ENCODE measurements around the gene BTRC.
"Not testable (repeated sequence)": the region's sequence is repeated elsewhere in the genome, so short reads cannot be mapped to it uniquely, and the experiment has no call there.

Gene BTRC

DNA sequence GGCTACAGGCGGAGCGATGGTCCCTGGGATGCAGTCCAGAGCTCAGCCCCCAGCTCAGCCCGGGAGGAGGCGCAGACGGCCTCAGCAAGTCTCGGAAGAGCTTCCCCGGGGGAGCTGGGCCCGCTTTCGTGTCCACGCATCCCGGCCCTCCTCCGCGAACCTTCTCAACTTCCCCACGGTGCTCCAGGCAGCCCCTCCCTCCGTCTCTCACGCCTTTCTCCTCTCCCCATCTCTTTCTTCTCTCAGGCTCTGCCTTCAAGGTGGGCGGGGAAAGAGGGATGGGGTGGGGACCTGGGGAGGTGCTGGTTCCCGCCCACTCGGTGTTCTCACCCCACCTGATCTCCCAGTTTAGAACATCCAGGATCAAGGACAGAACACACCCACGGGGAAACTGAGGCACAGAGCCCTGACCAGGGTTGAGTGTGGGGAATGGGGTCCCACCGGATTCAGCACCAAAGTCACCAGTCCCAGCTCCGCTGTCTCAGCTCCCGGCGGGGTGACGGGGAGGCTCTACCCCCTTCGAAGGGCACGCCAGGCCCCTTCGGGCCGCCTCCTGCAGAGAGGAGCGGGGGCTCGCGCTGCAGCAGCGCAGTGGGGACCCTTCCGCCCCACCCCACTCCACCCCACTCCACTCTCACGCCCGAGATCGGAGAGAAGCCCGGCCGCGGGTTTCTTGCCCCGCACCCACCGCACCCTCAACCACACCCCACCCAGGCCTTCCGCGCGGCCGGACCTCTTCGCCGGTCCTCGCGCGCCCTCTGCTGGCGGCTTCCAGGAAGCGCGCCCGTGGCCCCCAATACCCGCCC is 215.9 kb downstream of the BTRC start:
- DNase-seq, result peak; percentile 85

- no peak for DNase-seq
Measured at GRCh38 chr10:101570428-101571270, 216.7 kb downstream of the BTRC start.

GRCh38 chr10:101571271-101571925 is 217.4 kb downstream of the BTRC start:
- DNase-seq, result no peak

- DNase-seq, result no peak
Measured at GRCh38 chr10:101572126-101572525, 218.2 kb downstream of the BTRC start.

GRCh38 chr10:101572785-101573184 is 218.8 kb downstream of the BTRC start:
- no peak for DNase-seq

GRCh38 chr10:101573885-101574753 is 220.2 kb downstream of the BTRC start:
- DNase-seq, result no peak

DNA sequence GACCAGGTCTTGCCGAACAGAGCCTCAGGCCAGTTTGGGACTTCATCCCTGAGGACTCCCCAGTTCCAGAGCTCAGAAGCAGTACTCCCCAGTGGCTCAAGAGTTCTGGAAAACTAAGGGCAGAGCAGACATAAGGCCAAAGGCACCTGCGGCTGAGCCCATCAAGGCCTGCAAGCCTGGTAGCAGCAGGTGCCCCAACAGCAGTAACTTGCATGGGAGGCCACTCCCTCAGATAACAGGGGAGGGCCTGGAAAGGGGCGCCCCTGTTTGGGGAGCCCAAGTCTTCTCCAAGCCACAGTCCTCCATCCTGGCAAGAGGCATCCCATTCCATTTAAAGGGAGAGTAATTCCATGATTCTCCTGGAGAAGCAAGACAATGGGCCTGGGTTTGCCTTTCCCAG is 221.1 kb downstream of the BTRC start:
- no peak for DNase-seq

GRCh38 chr10:101575580-101576210 is 221.7 kb downstream of the BTRC start:
- no peak for DNase-seq

- DNase-seq, result no peak
Measured at GRCh38 chr10:101576211-101576863, 222.4 kb downstream of the BTRC start.

DNA sequence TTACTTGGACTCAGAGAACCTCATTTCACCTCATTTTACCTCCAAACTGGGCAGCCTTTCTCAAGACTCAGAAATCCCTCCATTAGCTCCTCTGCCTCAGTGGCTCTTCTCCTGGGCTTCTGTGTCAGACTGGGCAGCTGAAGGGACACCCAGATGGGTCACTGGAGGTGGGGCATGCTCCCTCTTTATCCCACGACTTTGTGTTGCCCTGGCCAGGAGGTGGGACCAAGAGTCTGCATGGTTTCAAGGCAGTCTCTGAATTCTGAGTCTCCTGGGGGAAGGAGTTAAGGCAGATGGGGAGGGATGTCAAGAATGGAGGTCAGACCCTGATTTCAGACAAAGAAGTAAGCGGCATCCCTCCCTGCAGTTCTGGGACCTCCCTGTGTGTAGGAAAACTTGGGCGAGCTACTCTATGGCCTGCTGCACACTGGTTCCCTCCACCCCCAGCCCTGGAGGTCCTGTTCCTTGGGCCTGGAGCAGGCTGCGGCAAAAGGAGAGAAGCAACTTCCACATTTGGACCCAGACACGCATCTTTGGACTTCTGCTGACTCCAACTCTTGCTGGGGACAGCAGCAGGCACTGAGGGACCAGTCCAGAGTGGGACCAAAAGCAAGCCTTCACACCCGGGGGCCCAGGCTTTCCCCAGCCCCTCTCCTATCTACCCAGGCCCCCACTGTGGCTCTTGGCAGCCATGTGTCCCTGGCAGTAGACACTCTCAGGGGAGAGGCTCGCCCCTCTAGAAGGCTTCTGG is 223.3 kb downstream of the BTRC start:
- DNase-seq, result no peak

- DNase-seq, result no peak
Measured at GRCh38 chr10:101578192-101578591, 224.2 kb downstream of the BTRC start.

DNA sequence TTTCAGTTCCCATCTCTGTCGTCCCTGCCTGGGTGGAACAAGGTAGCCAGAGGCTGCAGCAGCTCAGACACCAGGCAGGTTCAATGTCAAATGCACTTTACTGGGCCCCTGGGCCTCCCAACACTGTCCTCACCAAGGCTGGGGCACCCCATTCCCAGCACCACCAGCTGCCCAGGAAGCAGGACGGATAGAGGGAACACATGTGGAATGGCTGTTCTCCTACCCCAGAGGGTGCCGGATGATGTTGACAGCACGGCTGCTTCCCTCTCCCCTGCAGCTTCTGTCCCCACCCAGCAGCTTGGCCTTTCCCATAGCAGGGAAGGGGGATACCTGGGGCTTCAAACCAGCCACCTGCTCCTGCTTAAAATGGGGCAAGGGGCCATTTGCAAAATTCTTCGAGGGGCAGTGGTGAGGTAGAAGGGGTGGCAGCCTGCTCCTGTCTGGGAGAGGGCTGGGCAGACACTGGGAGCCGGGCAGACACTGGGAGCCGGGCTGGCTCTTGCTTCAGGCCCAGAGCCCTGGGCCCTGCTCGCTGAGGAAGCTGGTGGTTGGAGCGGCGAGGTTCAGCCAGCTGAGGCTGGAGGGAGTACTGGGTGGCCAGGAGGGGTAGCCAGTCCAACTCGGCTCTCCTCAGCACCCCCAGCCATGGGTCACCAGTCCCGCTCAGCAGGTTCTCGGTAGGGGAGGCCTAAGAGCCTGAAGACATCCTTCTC is 225.0 kb downstream of the BTRC start:
- no peak for DNase-seq

DNA sequence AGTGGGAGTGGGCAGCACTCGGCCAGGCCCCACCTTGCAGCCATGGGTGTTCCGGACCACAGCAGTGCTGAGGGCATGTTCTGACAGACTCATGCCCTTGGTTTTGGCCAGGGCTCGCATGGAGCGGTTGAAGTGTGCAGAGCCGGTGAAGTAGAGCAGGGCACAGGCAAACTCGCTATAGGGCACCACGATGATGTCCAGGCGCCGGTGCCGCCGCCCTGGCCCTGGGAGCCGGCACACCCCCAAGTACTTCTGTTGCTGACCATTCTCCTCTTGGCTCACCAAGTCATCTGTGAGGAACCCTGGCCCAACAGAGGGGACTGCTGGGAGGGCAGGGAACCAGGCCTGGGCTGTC is 225.5 kb downstream of the BTRC start:
- DNase-seq, result no peak

GRCh38 chr10:101580486-101581399 is 226.8 kb downstream of the BTRC start:
- DNase-seq, result no peak

- no peak for DNase-seq
Measured at GRCh38 chr10:101585841-101586240, 231.9 kb downstream of the BTRC start.

DNA sequence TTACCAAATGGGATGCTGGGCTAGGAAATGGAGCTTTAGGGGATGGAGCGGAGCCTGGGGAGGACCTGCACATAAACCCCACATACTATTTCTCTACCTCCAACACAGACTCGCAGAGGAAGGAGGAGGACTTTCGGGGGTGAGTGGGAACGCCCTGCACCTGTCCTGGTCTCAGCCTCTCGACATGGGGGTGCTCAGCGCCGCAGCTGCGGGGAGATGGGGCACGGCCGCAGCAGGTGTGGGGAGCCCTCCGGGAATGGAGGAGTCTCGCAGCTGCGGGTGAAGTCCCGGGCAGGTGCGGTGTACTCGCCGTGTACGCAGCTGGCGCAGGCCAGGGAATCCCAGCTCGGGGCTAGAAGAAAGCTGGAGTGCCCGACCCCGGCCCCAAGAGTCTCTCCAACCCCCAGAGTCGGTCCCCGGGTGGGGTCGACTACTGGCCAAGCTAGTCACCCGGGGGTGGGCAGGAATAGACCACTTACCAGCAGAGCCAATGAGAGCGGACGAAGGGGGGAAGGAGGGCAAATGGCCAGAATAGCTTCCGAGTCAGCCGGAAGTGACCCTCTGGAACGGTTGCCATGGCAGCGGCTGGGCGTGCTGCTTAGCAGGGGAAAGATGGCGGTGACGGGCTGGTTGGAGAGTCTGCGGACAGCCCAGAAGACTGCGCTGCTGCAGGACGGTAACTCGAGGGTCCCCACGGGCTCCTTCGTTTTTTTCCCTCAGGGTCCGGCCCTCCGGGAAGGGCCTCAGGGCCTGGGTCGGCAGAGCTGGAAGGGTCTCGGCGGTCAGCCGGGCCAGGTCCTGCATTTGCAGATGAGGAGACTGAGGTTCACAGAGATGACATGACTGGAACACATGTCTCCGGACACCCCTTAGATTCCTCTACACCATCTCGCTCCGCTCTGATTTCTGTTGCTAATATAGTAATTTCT is 234.0 kb downstream of the BTRC start, which contains the start of the genes DPCD and POLL:
TSS of gene DPCD (plus strand) at position 597 of the 929 bp plus-strand sequence. CDS start at position 613, 16 bp downstream.
TSS of gene POLL (minus strand) at position 533 of the 929 bp plus-strand sequence. CDS start 897 bp downstream, outside the sequence.
- DNase-seq, result peak; percentile 92

DNA sequence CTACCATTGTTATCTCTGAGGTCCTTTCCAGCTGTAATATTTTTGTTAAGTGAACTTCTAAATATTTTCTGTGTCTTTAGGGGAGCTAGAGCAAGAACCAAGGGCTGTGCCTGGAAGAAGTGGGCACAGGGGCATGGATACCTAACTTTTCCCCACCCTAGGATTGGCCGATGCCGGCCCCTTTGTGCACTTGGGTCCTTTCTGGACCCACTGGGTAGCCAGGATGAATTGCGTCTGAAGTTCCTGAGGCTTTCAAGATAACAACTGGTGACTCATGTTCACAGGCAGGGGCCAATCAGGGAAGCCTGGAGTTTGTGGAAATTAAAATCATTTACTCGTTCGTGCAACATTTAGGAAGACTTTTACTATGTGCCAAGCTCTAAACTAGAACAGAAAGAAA is 234.9 kb downstream of the BTRC start:
- DNase-seq, result no peak

DNA sequence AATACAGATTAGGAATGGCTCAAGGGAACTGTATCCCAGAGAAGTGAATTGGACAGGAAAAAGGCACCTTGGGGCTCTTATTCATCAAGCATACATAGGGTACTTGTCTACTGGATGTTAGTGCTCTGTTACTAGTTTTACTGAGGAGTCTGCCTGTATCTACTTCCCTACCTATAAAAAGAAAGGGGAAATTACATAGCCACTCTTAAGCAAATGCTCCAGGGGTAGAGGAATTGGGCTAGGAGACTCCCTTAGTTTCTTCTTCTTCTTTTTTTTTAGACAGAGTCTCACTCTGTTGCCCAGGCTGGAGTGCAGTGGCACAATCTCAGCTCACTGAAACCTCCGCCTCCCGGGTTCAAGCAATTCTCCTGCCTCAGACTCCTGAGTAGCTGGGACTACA is 239.4 kb downstream of the BTRC start:
- DNase-seq, result not testable (repeated sequence)

Measured in activated CD8-positive, alpha-beta memory T cell treated with anti-CD3 and anti-CD28 coated beads, Interleukin-2, amount 50 U/mL, for 4 hours (primary cell).